ENCODE measurements around the gene METTL27.

DNA sequence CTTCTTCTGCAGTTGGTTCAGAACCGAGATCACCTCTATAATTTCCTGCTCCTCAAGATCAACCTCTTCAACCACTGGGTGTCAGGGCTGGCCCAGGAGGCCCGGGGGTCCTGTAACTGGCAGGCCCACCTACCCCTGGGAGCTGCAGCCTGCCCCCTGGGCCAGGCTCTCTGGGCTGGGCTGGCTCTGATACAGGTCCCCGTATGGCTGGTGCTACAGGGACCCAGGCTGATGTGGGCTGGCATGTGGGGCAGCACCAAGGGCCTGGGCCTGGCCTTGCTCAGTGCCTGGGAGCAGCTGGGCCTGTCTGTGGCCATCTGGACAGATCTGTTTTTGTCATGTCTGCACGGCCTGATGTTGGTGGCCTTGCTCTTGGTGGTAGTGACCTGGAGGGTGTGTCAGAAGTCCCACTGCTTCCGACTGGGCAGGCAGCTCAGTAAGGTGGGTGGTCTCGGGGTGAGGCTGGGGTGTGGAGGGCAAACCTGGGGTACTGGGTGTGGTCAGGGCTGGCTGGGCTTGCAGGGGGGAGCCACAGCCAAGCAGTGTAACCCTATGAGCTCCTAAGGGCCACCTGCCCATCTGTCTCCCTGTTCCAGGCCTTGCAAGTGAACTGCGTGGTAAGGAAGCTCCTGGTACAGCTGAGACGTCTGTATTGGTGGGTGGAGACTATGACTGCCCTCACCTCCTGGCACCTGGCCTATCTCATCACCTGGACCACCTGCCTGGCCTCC, 22.8 kb upstream of the METTL27 start:
- TF ChIP-seq CTCF (conservative IDR thresholded peaks at IDR 0.05; ENCODE audit: low read length): no peak
- no peak for TF ChIP-seq EZH2phosphoT487 (IDR thresholded peaks at IDR 0.05; ENCODE audit: borderline replicate concordance)

Data from Loucy (cell line).